Coronary artery (tissue), 2 donors: ENCODE data around the gene MRPS6.

Experiments used
- DNase-seq: peaks from one replicate; pipeline ENCODE4 v3.0.0-alpha.2; 2017; ENCODE audit warnings: low spot score
- H3K27ac ChIP-seq, 2 donors: fragments of 200-600 bp; sonication (generic); one replicate each; pipeline ENCODE4 v1.5.1; 2016 to 2019
- H3K4me3 ChIP-seq: fragments of 200-600 bp; sonication (generic); 2 replicates; pipeline ENCODE4 v1.5.1; 2016; ENCODE audit warnings: mild to moderate bottlenecking, moderate library complexity
- TF ChIP-seq, protein P1 (sequence below): fragments of 200-600 bp; sonication (generic); IDR thresholded peaks from one replicate; pipeline ENCODE4 v1.5.1; 2019; ENCODE audit warnings: antibody characterized with exemption

The MRPS6 gene

DNA sequence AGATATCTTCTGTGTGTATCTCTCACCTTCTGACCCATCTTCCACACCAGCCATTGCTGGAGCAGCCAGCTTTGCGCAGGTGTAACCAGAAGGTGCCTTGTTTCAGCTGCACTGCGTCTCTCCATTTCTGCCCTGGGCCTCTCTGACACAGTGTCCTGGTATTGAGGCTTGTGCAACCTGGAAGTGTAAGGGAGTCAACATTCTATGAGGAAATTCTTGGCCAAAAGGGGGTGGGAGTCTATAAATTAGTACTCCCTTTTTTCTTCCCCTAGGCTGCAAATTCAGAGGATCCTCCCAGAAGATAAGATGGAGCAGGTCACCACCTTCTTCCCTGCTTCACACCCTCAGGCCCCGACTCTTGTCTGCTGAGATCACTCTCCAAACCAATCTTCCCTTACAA is 109.1 kb downstream of the MRPS6 start:
- peak overlapping the region in 1 of 2 donors; percentile 59 for H3K27ac ChIP-seq
- TF ChIP-seq, protein P1, sequence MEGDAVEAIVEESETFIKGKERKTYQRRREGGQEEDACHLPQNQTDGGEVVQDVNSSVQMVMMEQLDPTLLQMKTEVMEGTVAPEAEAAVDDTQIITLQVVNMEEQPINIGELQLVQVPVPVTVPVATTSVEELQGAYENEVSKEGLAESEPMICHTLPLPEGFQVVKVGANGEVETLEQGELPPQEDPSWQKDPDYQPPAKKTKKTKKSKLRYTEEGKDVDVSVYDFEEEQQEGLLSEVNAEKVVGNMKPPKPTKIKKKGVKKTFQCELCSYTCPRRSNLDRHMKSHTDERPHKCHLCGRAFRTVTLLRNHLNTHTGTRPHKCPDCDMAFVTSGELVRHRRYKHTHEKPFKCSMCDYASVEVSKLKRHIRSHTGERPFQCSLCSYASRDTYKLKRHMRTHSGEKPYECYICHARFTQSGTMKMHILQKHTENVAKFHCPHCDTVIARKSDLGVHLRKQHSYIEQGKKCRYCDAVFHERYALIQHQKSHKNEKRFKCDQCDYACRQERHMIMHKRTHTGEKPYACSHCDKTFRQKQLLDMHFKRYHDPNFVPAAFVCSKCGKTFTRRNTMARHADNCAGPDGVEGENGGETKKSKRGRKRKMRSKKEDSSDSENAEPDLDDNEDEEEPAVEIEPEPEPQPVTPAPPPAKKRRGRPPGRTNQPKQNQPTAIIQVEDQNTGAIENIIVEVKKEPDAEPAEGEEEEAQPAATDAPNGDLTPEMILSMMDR = no peak
- DNase-seq = no peak
- no peak overlapping the region for H3K4me3 ChIP-seq

- Histone ChIP-seq H3K27ac (peak overlapping the region; percentile 48 to 59), H3K4me3 (peak overlapping the region; percentile 7)
- TF ChIP-seq, protein P1 = no peak
- DNase-seq = no peak
Observed at GRCh38 chr21:34183331-34183928, 110.1 kb downstream of the MRPS6 start.

GRCh38 chr21:34184232-34184631 is 110.9 kb downstream of the MRPS6 start:
- no peak for DNase-seq
- Histone ChIP-seq H3K27ac (peak overlapping the region in 1 of 2 donors; percentile 59), H3K4me3 (no peak overlapping the region)
- TF ChIP-seq, protein P1 = no peak

DNA sequence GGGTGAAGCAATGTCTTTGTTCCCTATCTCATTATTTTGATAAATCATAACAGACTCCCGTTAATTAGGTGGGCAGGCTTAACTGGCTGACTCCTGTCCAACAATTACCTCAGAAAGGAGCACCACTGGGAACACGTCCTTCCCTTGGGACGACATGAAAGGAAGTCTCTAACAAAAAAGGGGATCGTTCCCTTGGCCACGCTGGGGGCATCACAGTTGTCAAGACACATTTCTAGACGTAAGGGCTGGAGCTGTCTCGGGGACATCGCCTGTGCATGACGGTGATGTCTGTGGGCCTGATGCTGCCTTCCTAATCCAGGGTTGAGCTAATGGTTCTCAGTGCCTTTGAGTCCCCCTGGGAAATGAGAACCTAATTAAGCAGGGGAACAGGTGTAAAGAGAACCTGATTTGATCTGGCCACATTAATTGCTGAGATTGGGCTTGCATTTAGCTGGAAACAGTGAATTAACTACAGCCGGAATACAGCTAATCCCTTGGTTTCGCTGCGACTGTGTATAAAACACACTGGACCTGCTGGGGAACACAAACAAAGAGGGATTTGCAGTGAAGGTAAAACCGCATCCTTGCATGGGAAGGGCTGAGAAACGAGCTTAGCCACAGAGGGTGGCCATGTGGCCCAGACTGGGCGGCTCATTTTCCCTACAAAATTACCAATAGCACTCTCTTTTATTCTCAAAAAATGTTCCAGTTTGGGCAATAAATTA is 111.8 kb downstream of the MRPS6 start:
- H3K27ac ChIP-seq = peak overlapping the region in 1 of 2 donors; percentile 59
- TF ChIP-seq, protein P1 = no peak
- DNase-seq = no peak
- no peak overlapping the region for H3K4me3 ChIP-seq

DNA sequence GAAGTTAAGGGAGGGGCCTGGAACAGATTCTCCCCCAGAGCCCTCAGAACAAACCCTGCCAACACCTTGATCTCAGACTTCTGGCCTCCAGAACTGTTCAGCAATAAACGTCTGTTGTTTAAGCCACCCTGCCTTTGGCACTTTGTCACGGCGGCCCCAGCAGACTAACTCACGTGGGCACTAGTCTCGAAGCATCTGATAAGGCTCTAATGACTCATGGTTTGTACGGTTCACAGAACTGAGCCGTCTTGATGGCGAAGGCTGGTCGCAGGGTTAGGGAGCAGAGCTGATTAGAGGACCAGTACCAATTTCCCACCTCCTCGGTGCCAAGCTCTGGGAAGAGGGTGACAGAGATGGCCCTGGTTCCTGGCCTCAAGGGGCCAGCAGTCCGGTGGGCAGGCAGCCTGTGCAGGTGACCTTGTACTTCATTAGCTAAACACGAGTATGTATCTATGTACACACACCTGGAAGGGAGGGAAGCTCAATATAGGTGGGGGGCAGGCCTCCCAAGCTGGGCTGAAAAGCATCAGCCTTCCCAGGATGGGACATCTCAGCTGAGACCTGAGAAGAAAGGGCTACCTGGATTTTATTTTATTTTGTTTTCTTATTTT is 112.8 kb downstream of the MRPS6 start:
- TF ChIP-seq, protein P1 = no peak
- Histone ChIP-seq H3K27ac (peak overlapping the region; percentile 18 to 52), H3K4me3 (no peak overlapping the region)
- no peak for DNase-seq

GRCh38 chr21:34187935-34188334 is 114.6 kb downstream of the MRPS6 start:
- TF ChIP-seq, protein P1 = no peak
- no peak for DNase-seq
- no peak overlapping the region for H3K4me3 ChIP-seq
- H3K27ac ChIP-seq = no peak overlapping the region
